Endodermal cell (in vitro differentiated cells): Measurements from ENCODE around the gene NEO1. TPM values are rescaled to one million over a fixed set of nuclear protein-coding genes. Genes with fewer than 3 reads are reported as not detected.

Experiments used
- DNase-seq: peaks from one replicate; pipeline ENCODE4 v3.0.0-alpha.2; 2017
- H3K27ac ChIP-seq: 2 replicates; pipeline ENCODE4 v1.5.1; 2013; ENCODE audit warnings: mild to moderate bottlenecking, low read depth, low read length, moderate library complexity
- H3K27me3 ChIP-seq: 2 replicates; pipeline ENCODE4 v1.6.1; 2013; ENCODE audit warnings: mild to moderate bottlenecking, low read length, moderate library complexity; ENCODE audit not compliant: insufficient read depth, control insufficient read depth, poor library complexity, severe bottlenecking
- H3K36me3 ChIP-seq: 2 replicates; pipeline ENCODE4 v1.7.0; 2013; ENCODE audit warnings: mild to moderate bottlenecking, low read length, moderate library complexity; ENCODE audit not compliant: control insufficient read depth, insufficient read depth
- H3K4me1 ChIP-seq: one replicate; pipeline ENCODE4 v1.7.0; 2013; ENCODE audit warnings: low read length; ENCODE audit not compliant: control insufficient read depth, insufficient read depth
- H3K4me3 ChIP-seq: 2 replicates; pipeline ENCODE4 v1.5.1; 2013; ENCODE audit warnings: mild to moderate bottlenecking, low read length, moderate library complexity
- H3K9ac ChIP-seq: 2 replicates; pipeline ENCODE4 v1.6.1; 2013; ENCODE audit warnings: mild to moderate bottlenecking, low read length, moderate library complexity; ENCODE audit not compliant: poor library complexity, severe bottlenecking; ENCODE audit errors: extremely low read depth
- H3K9me3 ChIP-seq: 2 replicates; pipeline ENCODE4 v1.6.1; 2013; ENCODE audit warnings: mild to moderate bottlenecking, low read length, moderate library complexity; ENCODE audit not compliant: control insufficient read depth
- H3K27ac Mint-ChIP-seq: 2 replicates; pipeline ENCODE4 v1.8.0; 2020; ENCODE audit warnings: mixed read lengths
- H3K27me3 Mint-ChIP-seq: 2 replicates; pipeline ENCODE4 v1.8.0; 2021; ENCODE audit warnings: mild to moderate bottlenecking, mixed read lengths; ENCODE audit not compliant: insufficient read depth
- H3K36me3 Mint-ChIP-seq: 2 replicates; pipeline ENCODE4 v1.8.0; 2020; ENCODE audit warnings: low read depth, mixed read lengths
- H3K4me1 Mint-ChIP-seq: 2 replicates; pipeline ENCODE4 v1.8.0; 2020; ENCODE audit warnings: mixed read lengths
- H3K4me3 Mint-ChIP-seq: 2 replicates; pipeline ENCODE4 v1.8.0; 2020; ENCODE audit warnings: mild to moderate bottlenecking, moderate library complexity, mixed read lengths
- H3K9me3 Mint-ChIP-seq: 2 replicates; pipeline ENCODE4 v1.8.0; 2020; ENCODE audit warnings: mild to moderate bottlenecking, mixed read lengths
- CTCF ChIP-seq: fragments of 200-600 bp; sonication (generic); conservative IDR thresholded peaks from 2 replicates; pipeline ENCODE4 v1.5.0; 2021; ENCODE audit warnings: antibody characterized with exemption, mild to moderate bottlenecking
- WGBS, 2 experiments: methylation state at CpG; one replicate each; pipeline versions ENCODE4 v1.1.5 to v1.1.7; 2013; ENCODE audit warnings: missing lambda C conversion rate in 2 of 2, mixed read lengths in 1 of 2; ENCODE audit not compliant: insufficient coverage in 1 of 2, insufficient read length in 1 of 2; 5-methylcytosine and 5-hydroxymethylcytosine counted together
- total RNA-seq, 2 donors: library from RNA; stranded (reverse); fragmentation: NEBNext Ultra II Directional in 1 of 2; extraction: Animal tissue kit (Norgen Biotek cat#: 25700) in 1 of 2; gene quantifications; 2 replicates in 1 of 2; 3 replicates in 1 of 2; pipeline ENCODE4 v1.2.1, GENCODE V29; 2021

The NEO1 gene
- total RNA-seq, 2 donors from 2014 or later = 132 TPM

GRCh38 chr15:73326157-73326556 is 273.9 kb downstream of the NEO1 start:
- 81 to 84% methylated on average over 4 of the region's 4 CpGs for WGBS, 2 experiments
- H3K27me3 ChIP-seq = no peaks in the 10 kb centered on the region
- H3K27me3 Mint-ChIP-seq = no peaks in the 10 kb centered on the region
- H3K4me3 ChIP-seq = no peak overlapping the region
- H3K4me3 Mint-ChIP-seq = no peak overlapping the region
- no peaks in the 10 kb centered on the region for H3K9me3 ChIP-seq
- no peak overlapping the region for H3K27ac ChIP-seq
- H3K9me3 Mint-ChIP-seq = no peaks in the 10 kb centered on the region
- no peak overlapping the region for H3K27ac Mint-ChIP-seq
- no peaks in the 10 kb centered on the region for H3K4me1 ChIP-seq
- no peaks in the 10 kb centered on the region for H3K36me3 ChIP-seq
- no peak overlapping the region for H3K9ac ChIP-seq
- no peak for TF ChIP-seq CTCF
- no peaks in the 10 kb centered on the region for H3K4me1 Mint-ChIP-seq
- no peak for DNase-seq
- no peaks in the 10 kb centered on the region for H3K36me3 Mint-ChIP-seq

- TF ChIP-seq CTCF = no peak
- Histone ChIP-seq H3K27ac (no peak overlapping the region), H3K9ac (no peak overlapping the region), H3K9me3 (no peaks in the 10 kb centered on the region), H3K36me3 (no peaks in the 10 kb centered on the region), H3K27me3 (no peaks in the 10 kb centered on the region), H3K4me3 (no peak overlapping the region), H3K4me1 (no peaks in the 10 kb centered on the region)
- H3K4me3 Mint-ChIP-seq = no peak overlapping the region
- no peak for DNase-seq
- no peaks in the 10 kb centered on the region for H3K9me3 Mint-ChIP-seq
- WGBS, 2 experiments = 91% methylated on average over 8 to 12 of the region's 12 CpGs
- peak overlapping the region; percentile 42 for H3K27ac Mint-ChIP-seq
- no peaks in the 10 kb centered on the region for H3K27me3 Mint-ChIP-seq
- H3K4me1 Mint-ChIP-seq = no peaks in the 10 kb centered on the region
- H3K36me3 Mint-ChIP-seq = no peaks in the 10 kb centered on the region
Observed at GRCh38 chr15:73328149-73328820, 276.0 kb downstream of the NEO1 start.

GRCh38 chr15:73328981-73329380 is 276.7 kb downstream of the NEO1 start:
- H3K27ac Mint-ChIP-seq = no peak overlapping the region
- no peaks in the 10 kb centered on the region for H3K36me3 Mint-ChIP-seq
- no peaks in the 10 kb centered on the region for H3K9me3 ChIP-seq
- DNase-seq = no peak
- 94 to 100% methylated on average over 6 to 10 of the region's 10 CpGs for WGBS, 2 experiments
- H3K27ac ChIP-seq = no peak overlapping the region
- no peak overlapping the region for H3K4me3 Mint-ChIP-seq
- no peaks in the 10 kb centered on the region for H3K4me1 ChIP-seq
- H3K4me3 ChIP-seq = no peak overlapping the region
- no peak for TF ChIP-seq CTCF
- H3K9ac ChIP-seq = no peak overlapping the region
- H3K36me3 ChIP-seq = no peaks in the 10 kb centered on the region
- no peaks in the 10 kb centered on the region for H3K27me3 ChIP-seq
- no peaks in the 10 kb centered on the region for H3K9me3 Mint-ChIP-seq
- H3K27me3 Mint-ChIP-seq = no peaks in the 10 kb centered on the region
- no peaks in the 10 kb centered on the region for H3K4me1 Mint-ChIP-seq
